BJ (cell line): ENCODE measurements around the gene PON1. TPM values are rescaled to one million over a fixed set of nuclear protein-coding genes. Genes with fewer than 3 reads are reported as not detected.

Experiments used
- CTCF ChIA-PET: fragments of 350-600 bp; formaldehyde crosslinking; extraction: SDS; loops from one replicate; lab custom pipeline; 2021; ENCODE audit warnings: antibody characterized with exemption, inconsistent platforms; lab: Yijun Ruan, JAX
- POLR2A ChIA-PET: fragments of 300-600 bp; sonication (Branson Sonifier 250); formaldehyde crosslinking; extraction: SDS; loops from one replicate; lab custom pipeline; 2021; ENCODE audit warnings: antibody characterized with exemption; lab: Charles Lee
- DNase-seq: peaks from one replicate; pipeline ENCODE4 v3.0.0-alpha.2; 2011; ENCODE audit warnings: low read depth
- H3K27me3 ChIP-seq: 2 replicates; pipeline ENCODE4 v1.6.0; 2011; ENCODE audit warnings: low read length; ENCODE audit not compliant: control insufficient read depth, insufficient read depth
- H3K36me3 ChIP-seq: 2 replicates; pipeline ENCODE4 v1.5.1; 2011; ENCODE audit warnings: low read length; ENCODE audit not compliant: control insufficient read depth, insufficient read depth
- H3K4me3 ChIP-seq: 2 replicates; pipeline ENCODE4 v1.5.1; 2011; ENCODE audit warnings: low read depth, mild to moderate bottlenecking, control low read depth, low read length
- CTCF ChIP-seq: IDR thresholded peaks from 2 replicates; pipeline ENCODE4 v1.5.1; 2011; ENCODE audit warnings: low read depth, mild to moderate bottlenecking, control low read depth, inconsistent platforms, low read length, moderate library complexity; ENCODE audit not compliant: insufficient read depth
- polyA plus RNA-seq: library from polyadenylated mRNA; depleted of rRNA; stranded (reverse); fragments of >200 nt; gene quantifications from 2 replicates; pipeline ENCODE4 v1.2.3, GENCODE V29; 2011

The PON1 gene
- polyA plus RNA-seq, 1 experiment, result not detected

- no peak for DNase-seq
- ChIA-PET POLR2A (no interaction called here), CTCF (no interaction called here)
Observed at GRCh38 chr7:95298091-95298490, 26.2 kb downstream of the PON1 start.

GRCh38 chr7:95297041-95297440, 27.3 kb downstream of the PON1 start:
- TF ChIP-seq CTCF, result no peak
- no peak for DNase-seq
- H3K27me3 ChIP-seq, result no peaks in the 10 kb centered on the region
- H3K36me3 ChIP-seq, result no peaks in the 10 kb centered on the region
- ChIA-PET CTCF (no interaction called here), POLR2A (no interaction called here)
- H3K4me3 ChIP-seq, result no peak overlapping the region

More at GRCh38 chr7:95298091-95298490, 26.2 kb downstream of the PON1 start:
- Histone ChIP-seq H3K27me3 (no peaks in the 10 kb centered on the region), H3K4me3 (no peak overlapping the region), H3K36me3 (no peaks in the 10 kb centered on the region)
- no peak for TF ChIP-seq CTCF

GRCh38 chr7:95296456-95296855, 27.9 kb downstream of the PON1 start:
- Histone ChIP-seq H3K4me3 (no peak overlapping the region), H3K36me3 (no peaks in the 10 kb centered on the region), H3K27me3 (no peaks in the 10 kb centered on the region)
- no peak for DNase-seq
- no peak for TF ChIP-seq CTCF
- POLR2A ChIA-PET, result no interaction called here
- CTCF ChIA-PET, result interaction anchor here (0.6 kb wide), 1 partner anchor 136 kb away, joined by 3 read pairs; no protein-coding TSS in a partner anchor

- CTCF ChIA-PET, result no interaction called here
Observed at GRCh38 chr7:95295397-95295796, 28.9 kb downstream of the PON1 start.

GRCh38 chr7:95290166-95290830, 34.0 kb downstream of the PON1 start:
- CTCF ChIA-PET, result no interaction called here
- Histone ChIP-seq H3K36me3 (no peaks in the 10 kb centered on the region), H3K4me3 (no peak overlapping the region), H3K27me3 (no peaks in the 10 kb centered on the region)
- POLR2A ChIA-PET, result no interaction called here
- DNase-seq, result no peak
- no peak for TF ChIP-seq CTCF

More at GRCh38 chr7:95295397-95295796, 28.9 kb downstream of the PON1 start:
- no peaks in the 10 kb centered on the region for H3K36me3 ChIP-seq
- no peak overlapping the region for H3K4me3 ChIP-seq
- no peak for DNase-seq
- no peaks in the 10 kb centered on the region for H3K27me3 ChIP-seq
- TF ChIP-seq CTCF, result no peak
- POLR2A ChIA-PET, result no interaction called here
